ENCODE measurements around the gene C10orf62.

DNA sequence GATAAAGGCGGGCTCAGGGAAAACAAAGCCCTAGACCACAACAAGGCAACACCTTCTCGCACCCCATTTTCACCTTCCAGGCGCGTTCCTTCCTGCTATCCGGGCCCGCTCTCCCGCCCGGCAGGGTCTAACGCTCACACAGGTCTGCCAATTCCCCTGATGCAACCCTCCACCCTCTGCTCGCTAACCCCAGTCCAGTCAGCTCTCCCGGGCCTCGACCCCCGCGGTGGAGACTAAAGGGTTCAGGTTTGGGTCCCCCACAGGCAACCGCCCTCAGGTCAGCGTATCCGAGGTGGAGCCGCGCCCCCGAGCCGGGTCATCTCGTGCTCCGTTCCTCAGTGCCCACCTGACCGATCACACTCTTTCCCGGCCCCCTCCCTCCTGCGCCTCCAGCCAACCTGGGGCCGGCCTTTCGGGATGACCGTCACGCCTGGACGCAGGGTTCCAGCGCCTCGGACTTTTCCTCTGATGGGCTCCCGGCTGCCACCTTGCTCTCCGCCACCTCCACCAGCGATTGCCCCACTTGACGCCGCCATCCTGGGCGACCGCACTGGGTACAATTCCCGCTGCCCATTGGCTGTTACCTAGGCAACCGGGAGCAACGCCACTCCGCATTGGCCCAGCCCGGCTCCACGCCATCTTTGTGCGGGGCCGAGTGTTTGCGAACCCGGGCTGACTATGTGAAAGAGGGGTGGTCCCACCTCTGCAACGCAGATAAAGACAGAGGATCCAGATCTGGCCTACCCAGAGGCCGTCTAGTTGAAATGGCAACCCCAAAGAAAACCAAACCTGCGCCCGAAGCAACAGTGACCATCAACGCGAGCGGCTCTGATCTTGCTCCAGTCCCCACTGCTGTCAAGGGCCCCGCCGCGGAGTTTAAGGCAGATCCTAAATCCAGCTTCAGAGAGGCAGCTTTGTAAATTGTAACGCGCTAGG, 43.7 kb downstream of the C10orf62 start, which contains the start of gene MORN4:
- TF ChIP-seq, protein P1, sequence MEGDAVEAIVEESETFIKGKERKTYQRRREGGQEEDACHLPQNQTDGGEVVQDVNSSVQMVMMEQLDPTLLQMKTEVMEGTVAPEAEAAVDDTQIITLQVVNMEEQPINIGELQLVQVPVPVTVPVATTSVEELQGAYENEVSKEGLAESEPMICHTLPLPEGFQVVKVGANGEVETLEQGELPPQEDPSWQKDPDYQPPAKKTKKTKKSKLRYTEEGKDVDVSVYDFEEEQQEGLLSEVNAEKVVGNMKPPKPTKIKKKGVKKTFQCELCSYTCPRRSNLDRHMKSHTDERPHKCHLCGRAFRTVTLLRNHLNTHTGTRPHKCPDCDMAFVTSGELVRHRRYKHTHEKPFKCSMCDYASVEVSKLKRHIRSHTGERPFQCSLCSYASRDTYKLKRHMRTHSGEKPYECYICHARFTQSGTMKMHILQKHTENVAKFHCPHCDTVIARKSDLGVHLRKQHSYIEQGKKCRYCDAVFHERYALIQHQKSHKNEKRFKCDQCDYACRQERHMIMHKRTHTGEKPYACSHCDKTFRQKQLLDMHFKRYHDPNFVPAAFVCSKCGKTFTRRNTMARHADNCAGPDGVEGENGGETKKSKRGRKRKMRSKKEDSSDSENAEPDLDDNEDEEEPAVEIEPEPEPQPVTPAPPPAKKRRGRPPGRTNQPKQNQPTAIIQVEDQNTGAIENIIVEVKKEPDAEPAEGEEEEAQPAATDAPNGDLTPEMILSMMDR (IDR thresholded peaks at IDR 0.05), result no peak
- TF ChIP-seq KAT7 (CRISPR knock-in tag; IDR thresholded peaks at IDR 0.05; ENCODE audit: borderline replicate concordance) (0 out of 2 replicates have a peak, but pooled peaks have one; percentile 71), TCF7 (CRISPR knock-in tag; IDR thresholded peaks at IDR 0.05; ENCODE audit: low read depth) (no peak), NR2C2 (CRISPR knock-in tag; IDR thresholded peaks at IDR 0.05) (no peak), NFYB (CRISPR knock-in tag; conservative IDR thresholded peaks at IDR 0.05; ENCODE audit: low read depth) (peak; percentile 96), TEAD4 (CRISPR knock-in tag; IDR thresholded peaks at IDR 0.05) (no peak), IRF2 (CRISPR knock-in tag; IDR thresholded peaks at IDR 0.05; ENCODE audit: borderline replicate concordance, low read depth) (no peak), JUN (CRISPR knock-in tag; IDR thresholded peaks at IDR 0.05) (no peak), SP1 (CRISPR knock-in tag; conservative IDR thresholded peaks at IDR 0.05) (peak; percentile 57), ZBTB21 (CRISPR knock-in tag; IDR thresholded peaks at IDR 0.05; ENCODE audit: borderline replicate concordance) (0 out of 2 replicates have a peak, but pooled peaks have one; percentile 44)
- TF ChIP-seq, protein P2, sequence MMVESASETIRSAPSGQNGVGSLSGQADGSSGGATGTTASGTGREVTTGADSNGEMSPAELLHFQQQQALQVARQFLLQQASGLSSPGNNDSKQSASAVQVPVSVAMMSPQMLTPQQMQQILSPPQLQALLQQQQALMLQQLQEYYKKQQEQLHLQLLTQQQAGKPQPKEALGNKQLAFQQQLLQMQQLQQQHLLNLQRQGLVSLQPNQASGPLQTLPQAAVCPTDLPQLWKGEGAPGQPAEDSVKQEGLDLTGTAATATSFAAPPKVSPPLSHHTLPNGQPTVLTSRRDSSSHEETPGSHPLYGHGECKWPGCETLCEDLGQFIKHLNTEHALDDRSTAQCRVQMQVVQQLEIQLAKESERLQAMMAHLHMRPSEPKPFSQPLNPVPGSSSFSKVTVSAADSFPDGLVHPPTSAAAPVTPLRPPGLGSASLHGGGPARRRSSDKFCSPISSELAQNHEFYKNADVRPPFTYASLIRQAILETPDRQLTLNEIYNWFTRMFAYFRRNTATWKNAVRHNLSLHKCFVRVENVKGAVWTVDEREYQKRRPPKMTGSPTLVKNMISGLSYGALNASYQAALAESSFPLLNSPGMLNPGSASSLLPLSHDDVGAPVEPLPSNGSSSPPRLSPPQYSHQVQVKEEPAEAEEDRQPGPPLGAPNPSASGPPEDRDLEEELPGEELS (CRISPR knock-in tag; IDR thresholded peaks at IDR 0.05), result 0 out of 2 replicates have a peak, but pooled peaks have one; percentile 41
- TF ChIP-seq, protein P3, sequence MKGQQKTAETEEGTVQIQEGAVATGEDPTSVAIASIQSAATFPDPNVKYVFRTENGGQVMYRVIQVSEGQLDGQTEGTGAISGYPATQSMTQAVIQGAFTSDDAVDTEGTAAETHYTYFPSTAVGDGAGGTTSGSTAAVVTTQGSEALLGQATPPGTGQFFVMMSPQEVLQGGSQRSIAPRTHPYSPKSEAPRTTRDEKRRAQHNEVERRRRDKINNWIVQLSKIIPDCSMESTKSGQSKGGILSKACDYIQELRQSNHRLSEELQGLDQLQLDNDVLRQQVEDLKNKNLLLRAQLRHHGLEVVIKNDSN (CRISPR knock-in tag; IDR thresholded peaks at IDR 0.05), result peak; percentile 41; the same call in 1 of the 2 replicates
- TF ChIP-seq, protein P4, sequence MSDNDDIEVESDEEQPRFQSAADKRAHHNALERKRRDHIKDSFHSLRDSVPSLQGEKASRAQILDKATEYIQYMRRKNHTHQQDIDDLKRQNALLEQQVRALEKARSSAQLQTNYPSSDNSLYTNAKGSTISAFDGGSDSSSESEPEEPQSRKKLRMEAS (CRISPR knock-in tag; IDR thresholded peaks at IDR 0.05), result peak; percentile 68; the same call in 1 of the 2 replicates
- TF ChIP-seq, protein P5, sequence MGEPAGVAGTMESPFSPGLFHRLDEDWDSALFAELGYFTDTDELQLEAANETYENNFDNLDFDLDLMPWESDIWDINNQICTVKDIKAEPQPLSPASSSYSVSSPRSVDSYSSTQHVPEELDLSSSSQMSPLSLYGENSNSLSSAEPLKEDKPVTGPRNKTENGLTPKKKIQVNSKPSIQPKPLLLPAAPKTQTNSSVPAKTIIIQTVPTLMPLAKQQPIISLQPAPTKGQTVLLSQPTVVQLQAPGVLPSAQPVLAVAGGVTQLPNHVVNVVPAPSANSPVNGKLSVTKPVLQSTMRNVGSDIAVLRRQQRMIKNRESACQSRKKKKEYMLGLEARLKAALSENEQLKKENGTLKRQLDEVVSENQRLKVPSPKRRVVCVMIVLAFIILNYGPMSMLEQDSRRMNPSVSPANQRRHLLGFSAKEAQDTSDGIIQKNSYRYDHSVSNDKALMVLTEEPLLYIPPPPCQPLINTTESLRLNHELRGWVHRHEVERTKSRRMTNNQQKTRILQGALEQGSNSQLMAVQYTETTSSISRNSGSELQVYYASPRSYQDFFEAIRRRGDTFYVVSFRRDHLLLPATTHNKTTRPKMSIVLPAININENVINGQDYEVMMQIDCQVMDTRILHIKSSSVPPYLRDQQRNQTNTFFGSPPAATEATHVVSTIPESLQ (CRISPR knock-in tag; IDR thresholded peaks at IDR 0.05), result no peak

Data from WTC11 (cell line).